ENCODE measurements around the gene TOM1L1.
A peak's percentile ranks its signal among the peaks of the same experiment; 100 is the strongest.

TOM1L1 gene

DNA sequence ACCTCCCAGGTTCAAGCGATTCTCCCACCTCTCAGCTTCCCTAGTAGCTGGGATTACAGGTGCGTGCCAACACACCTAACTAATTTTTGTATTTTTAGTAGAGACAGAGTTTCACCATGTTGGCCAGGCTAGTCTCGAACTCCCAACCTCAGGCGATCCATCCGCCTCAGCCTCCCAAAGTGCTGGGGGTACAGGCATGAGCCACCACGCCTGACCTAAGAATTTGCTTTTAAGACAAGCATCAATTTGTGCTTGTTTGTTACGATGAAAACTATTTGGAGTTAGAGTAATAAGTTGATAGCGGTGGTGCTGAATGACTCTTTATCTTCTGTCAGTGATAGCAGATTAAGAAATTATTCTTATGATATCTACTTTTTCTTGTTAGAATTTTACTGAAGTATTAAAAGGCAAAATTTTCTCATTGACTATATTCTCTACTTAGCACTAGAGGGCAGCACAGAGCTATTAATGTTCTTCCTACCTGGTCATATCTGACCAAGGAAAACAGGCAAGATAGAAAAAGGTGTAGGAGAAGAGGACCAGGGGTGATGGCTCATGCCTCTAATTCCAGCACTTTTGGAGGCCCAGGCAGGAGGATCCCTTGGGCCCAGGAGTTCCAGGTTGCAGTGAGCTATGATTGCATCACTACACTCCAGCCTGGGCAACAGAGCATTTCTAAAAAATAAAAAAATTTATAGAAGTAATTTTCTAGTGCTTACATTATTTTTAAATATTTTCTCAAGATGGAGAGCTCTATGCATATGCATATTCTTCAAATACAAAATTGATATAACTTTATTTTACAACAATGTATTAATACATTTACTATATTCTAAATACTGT is 92.4 kb downstream of the TOM1L1 start:
- DNase-seq (ENCODE audit: low read depth in 2 of 2) = peak in 1 of 2 experiments; percentile 2

DNA sequence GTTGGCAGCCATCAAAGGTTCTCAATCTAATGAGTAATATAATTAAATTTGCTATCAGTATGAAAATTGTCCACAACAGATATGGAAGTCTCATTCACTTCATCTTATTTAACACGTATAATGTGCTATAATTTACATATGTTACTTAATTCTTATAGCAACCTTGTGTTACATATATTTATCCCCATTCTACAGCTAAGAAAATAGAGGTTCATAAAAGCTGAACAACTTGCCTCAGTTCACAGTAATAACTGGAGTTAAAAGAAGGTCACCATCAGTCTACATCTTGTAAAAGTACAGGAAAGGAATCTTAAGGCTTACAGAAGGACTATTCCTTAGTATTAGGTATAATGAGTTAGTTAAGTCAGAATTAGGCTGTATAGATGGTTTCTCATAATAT is 95.8 kb downstream of the TOM1L1 start:
- DNase-seq (ENCODE audit: low read depth in 2 of 2) = no peak

DNA sequence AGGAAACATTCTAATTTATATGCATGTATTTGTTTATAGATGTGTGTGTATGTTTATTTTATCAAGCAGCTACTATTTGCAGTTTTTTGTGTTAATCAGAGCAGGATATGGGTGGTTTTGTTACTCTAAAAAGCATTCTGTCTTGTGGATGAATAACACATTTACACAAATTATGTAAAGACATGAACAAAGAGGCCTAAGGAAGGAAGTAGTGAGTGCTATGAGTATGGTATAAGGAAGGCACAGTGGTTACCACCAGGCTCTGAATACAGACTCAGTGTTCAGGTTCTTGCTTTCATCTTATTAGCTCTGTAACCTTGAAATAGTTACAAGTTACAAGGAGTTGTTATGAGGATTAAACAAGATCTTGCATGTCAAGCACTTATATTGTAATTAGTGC is 101.8 kb downstream of the TOM1L1 start:
- no peak for DNase-seq (ENCODE audit: low read depth in 2 of 2)

DNA sequence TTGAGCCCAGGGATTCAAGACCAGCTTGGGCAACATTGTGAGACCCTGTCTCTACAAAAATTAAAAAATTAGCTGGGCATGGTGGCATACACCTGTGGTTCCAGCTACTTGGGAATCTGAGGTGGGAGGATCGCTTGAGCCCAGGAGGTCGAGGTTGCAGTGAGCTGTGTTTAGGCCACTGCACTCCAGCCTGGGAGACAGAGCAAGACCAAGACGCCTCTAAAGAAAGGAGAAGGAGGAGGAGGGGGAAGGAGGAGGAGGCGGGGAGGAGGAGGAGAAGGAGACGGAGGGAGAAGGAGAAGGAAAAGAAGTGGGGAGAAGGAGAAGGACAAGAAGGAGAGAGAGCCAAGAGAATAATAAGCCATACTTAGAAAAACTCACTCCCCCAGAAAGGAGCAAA is 103.8 kb downstream of the TOM1L1 start:
- no peak for DNase-seq (ENCODE audit: low read depth in 2 of 2)

DNA sequence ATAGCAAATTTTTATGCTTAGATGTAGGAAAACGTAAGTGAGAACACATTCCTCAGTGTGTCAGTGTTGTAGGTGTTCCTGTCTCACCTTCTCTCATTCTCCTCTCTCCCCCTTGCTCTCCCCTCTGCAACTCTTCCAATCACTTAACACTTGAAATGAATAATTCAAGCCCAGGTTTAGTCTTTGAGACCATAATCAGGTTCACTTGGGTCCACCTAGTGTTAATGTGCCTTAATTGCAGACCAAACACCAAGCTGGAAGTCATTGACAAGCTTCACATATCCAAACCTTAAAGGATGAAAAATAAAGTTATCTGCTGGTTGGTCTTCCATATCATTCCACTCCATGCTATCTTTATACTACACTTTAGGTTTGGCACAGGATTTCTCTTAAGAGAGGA is 104.9 kb downstream of the TOM1L1 start:
- no peak for DNase-seq (ENCODE audit: low read depth in 2 of 2)
